Smooth muscle cell (in vitro differentiated cells): ENCODE measurements around the gene FAH. TPM values are rescaled to one million over a fixed set of nuclear protein-coding genes. Genes with fewer than 3 reads are reported as not detected.

ENCODE experiments used
- DNase-seq: peaks from one replicate; lab custom pipeline; 2025; ENCODE audit not compliant: unreplicated experiment; lab: John Stamatoyannopoulos, UW
- H2AFZ ChIP-seq: fragments of 200-600 bp; sonication (generic); 2 replicates; pipeline ENCODE4 v1.6.0; 2016; ENCODE audit warnings: antibody characterized with exemption, low read depth, mild to moderate bottlenecking
- H3F3A ChIP-seq: fragments of 200-600 bp; sonication (generic); 2 replicates; pipeline ENCODE4 v1.6.0; 2017; ENCODE audit warnings: antibody characterized with exemption, low read depth
- H3K27ac ChIP-seq: fragments of 200-600 bp; sonication (generic); 2 replicates; pipeline ENCODE4 v1.5.1; 2016; ENCODE audit warnings: low read depth, mild to moderate bottlenecking
- H3K27me3 ChIP-seq: fragments of 200-600 bp; sonication (generic); 2 replicates; pipeline ENCODE4 v1.6.1; 2016; ENCODE audit warnings: low read depth, mild to moderate bottlenecking
- H3K36me3 ChIP-seq: fragments of 200-600 bp; sonication (generic); 2 replicates; pipeline ENCODE4 v1.5.1; 2016; ENCODE audit warnings: low read depth
- H3K4me1 ChIP-seq: fragments of 200-600 bp; sonication (generic); 2 replicates; pipeline ENCODE4 v1.5.1; 2016; ENCODE audit warnings: low read depth
- H3K4me2 ChIP-seq: fragments of 200-600 bp; sonication (generic); 2 replicates; pipeline ENCODE4 v1.6.0; 2016; ENCODE audit warnings: mild to moderate bottlenecking
- H3K4me3 ChIP-seq: fragments of 200-600 bp; sonication (generic); 2 replicates; pipeline ENCODE4 v1.5.1; 2016; ENCODE audit warnings: mild to moderate bottlenecking
- H3K79me2 ChIP-seq: fragments of 200-600 bp; sonication (generic); 2 replicates; pipeline ENCODE4 v1.6.0; 2016; ENCODE audit warnings: low read depth, mild to moderate bottlenecking
- H3K9ac ChIP-seq: fragments of 200-600 bp; sonication (generic); 2 replicates; pipeline ENCODE4 v1.6.0; 2016; ENCODE audit warnings: low read depth
- H3K9me3 ChIP-seq: fragments of 200-600 bp; sonication (generic); replicated peaks from 2 replicates; pipeline ENCODE4 v1.5.1; 2016; ENCODE audit warnings: low read depth
- H4K20me1 ChIP-seq: fragments of 200-600 bp; sonication (generic); 2 replicates; pipeline ENCODE4 v1.6.0; 2016; ENCODE audit warnings: low read depth
- CTCF ChIP-seq: fragments of 200-600 bp; sonication (generic); IDR thresholded peaks from 2 replicates; pipeline ENCODE4 v1.5.1; 2017; ENCODE audit warnings: borderline replicate concordance, mild to moderate bottlenecking, antibody characterized with exemption; ENCODE audit not compliant: insufficient read depth, poor library complexity, severe bottlenecking
- WGBS: methylation state at CpG from one replicate; pipeline ENCODE4 v1.1.7; 2016; ENCODE audit warnings: low lambda C conversion rate; 5-methylcytosine and 5-hydroxymethylcytosine counted together
- polyA plus RNA-seq: library from polyadenylated mRNA; unstranded; fragments of >200 nt; fragmentation: Nextera tagmentation; extraction: Ambion mirVana; gene quantifications from 2 replicates; pipeline ENCODE4 v1.2.1, GENCODE V29; 2016
- total RNA-seq: library from RNA; depleted of rRNA; stranded (reverse); fragments of >200 nt; gene quantifications from 2 replicates; pipeline ENCODE4 v1.2.3, GENCODE V29; 2014

Gene FAH
- total and polyA plus RNA-seq, 2 experiments from 2014 or later: 18.3 to 36.7 TPM

GRCh38 chr15:80191897-80192595 is 39.2 kb downstream of the FAH start:
- no peaks in the 10 kb centered on the region for H3K79me2 ChIP-seq
- no peaks in the 10 kb centered on the region for H3K9me3 ChIP-seq
- no peak overlapping the region for H3K9ac ChIP-seq
- no peak overlapping the region for H3K27ac ChIP-seq
- H3K27me3 ChIP-seq: no peaks in the 10 kb centered on the region
- peaks cover 8% of the 10 kb centered on the region for H3F3A ChIP-seq
- H3K4me2 ChIP-seq: no peak overlapping the region
- no peak overlapping the region for H3K4me3 ChIP-seq
- no peak for DNase-seq
- WGBS: 92% methylated on average over 8 of the region's 8 CpGs
- H3K36me3 ChIP-seq: no peaks in the 10 kb centered on the region
- H3K4me1 ChIP-seq: peaks cover 10% of the 10 kb centered on the region
- H2AFZ ChIP-seq: no peak overlapping the region
- TF ChIP-seq CTCF: no peak
- no peaks in the 10 kb centered on the region for H4K20me1 ChIP-seq

- H3F3A ChIP-seq: no peaks in the 10 kb centered on the region
- H3K79me2 ChIP-seq: no peaks in the 10 kb centered on the region
- H3K9ac ChIP-seq: no peak overlapping the region
- no peak for TF ChIP-seq CTCF
- no peak overlapping the region for H2AFZ ChIP-seq
- no peaks in the 10 kb centered on the region for H3K9me3 ChIP-seq
- H3K27ac ChIP-seq: no peak overlapping the region
- H3K4me1 ChIP-seq: no peaks in the 10 kb centered on the region
- H3K4me2 ChIP-seq: no peak overlapping the region
- no peak for DNase-seq
- H4K20me1 ChIP-seq: no peaks in the 10 kb centered on the region
- no peak overlapping the region for H3K4me3 ChIP-seq
- H3K27me3 ChIP-seq: peaks cover 5% of the 10 kb centered on the region
- WGBS: 96% methylated on average over 1 of the region's 1 CpG
- no peaks in the 10 kb centered on the region for H3K36me3 ChIP-seq
Measured at GRCh38 chr15:80194186-80194585, 41.4 kb downstream of the FAH start.

- DNase-seq: no peak
- no peaks in the 10 kb centered on the region for H3K36me3 ChIP-seq
- no peaks in the 10 kb centered on the region for H3K4me1 ChIP-seq
- peaks cover 5% of the 10 kb centered on the region for H3K27me3 ChIP-seq
- no peak overlapping the region for H3K4me2 ChIP-seq
- TF ChIP-seq CTCF: no peak
- H3K9ac ChIP-seq: no peak overlapping the region
- H3K79me2 ChIP-seq: no peaks in the 10 kb centered on the region
- H3K27ac ChIP-seq: no peak overlapping the region
- no peaks in the 10 kb centered on the region for H4K20me1 ChIP-seq
- H2AFZ ChIP-seq: no peak overlapping the region
- 94% methylated on average over 1 of the region's 1 CpG for WGBS
- H3K9me3 ChIP-seq: no peaks in the 10 kb centered on the region
- H3F3A ChIP-seq: no peaks in the 10 kb centered on the region
- no peak overlapping the region for H3K4me3 ChIP-seq
Measured at GRCh38 chr15:80194914-80195313, 42.1 kb downstream of the FAH start.

GRCh38 chr15:80199366-80199765 is 46.6 kb downstream of the FAH start:
- Histone ChIP-seq H3K79me2 (no peaks in the 10 kb centered on the region), H3K4me2 (no peak overlapping the region), H2AFZ (no peak overlapping the region), H3K27me3 (peaks cover 5% of the 10 kb centered on the region), H3K4me3 (no peak overlapping the region), H3K4me1 (no peaks in the 10 kb centered on the region), H3K27ac (no peak overlapping the region), H3K9ac (no peak overlapping the region), H3K36me3 (no peaks in the 10 kb centered on the region), H4K20me1 (no peaks in the 10 kb centered on the region), H3F3A (no peaks in the 10 kb centered on the region), H3K9me3 (no peaks in the 10 kb centered on the region)
- no peak for TF ChIP-seq CTCF
- 29% methylated on average over 2 of the region's 2 CpGs for WGBS
- DNase-seq: no peak
